ENCODE measurements around the gene IPMK. TPM values are rescaled to one million over a fixed set of nuclear protein-coding genes. Genes with fewer than 3 reads are reported as not detected.
A peak's percentile ranks its signal among the peaks of the same experiment; 100 is the strongest.

The IPMK gene
- polyA plus RNA-seq, 1 donor, result 21.5 TPM

GRCh38 chr10:58180666-58181065 lies 87.0 kb downstream of the IPMK start:
- WGBS (ENCODE audit: insufficient coverage, low lambda C conversion rate), result 90% methylated on average over 2 of the region's 6 CpGs
- Histone ChIP-seq H3K36me3 (ENCODE audit: control insufficient read depth, insufficient read depth, low read length) (no peaks in the 10 kb centered on the region), H3K27me3 (ENCODE audit: control insufficient read depth, insufficient read depth, low read length) (no peaks in the 10 kb centered on the region), H3K4me1 (ENCODE audit: control insufficient read depth, insufficient read depth, low read length) (no peaks in the 10 kb centered on the region), H3K9me3 (ENCODE audit: control insufficient read depth, low read depth, low read length) (no peaks in the 10 kb centered on the region), H3K4me3 (ENCODE audit: low read length) (no peak overlapping the region), H3K27ac (ENCODE audit: low read length) (no peak overlapping the region)
- peak; percentile 13 to 43 for DNase-seq

GRCh38 chr10:58179238-58179637 lies 88.5 kb downstream of the IPMK start:
- H3K9me3 ChIP-seq (ENCODE audit: control insufficient read depth, low read depth, low read length), result no peaks in the 10 kb centered on the region
- peak in 1 of 2 donors; percentile 14 for DNase-seq
- H3K27me3 ChIP-seq (ENCODE audit: control insufficient read depth, insufficient read depth, low read length), result no peaks in the 10 kb centered on the region
- no CpG with 5 or more reads among the region's 2 CpGs for WGBS (ENCODE audit: insufficient coverage, low lambda C conversion rate)
- H3K4me3 ChIP-seq (ENCODE audit: low read length), result no peak overlapping the region
- H3K36me3 ChIP-seq (ENCODE audit: control insufficient read depth, insufficient read depth, low read length), result no peaks in the 10 kb centered on the region
- no peak overlapping the region for H3K27ac ChIP-seq (ENCODE audit: low read length)
- no peaks in the 10 kb centered on the region for H3K4me1 ChIP-seq (ENCODE audit: control insufficient read depth, insufficient read depth, low read length)

GRCh38 chr10:58178811-58179210 lies 88.9 kb downstream of the IPMK start:
- H3K4me1 ChIP-seq (ENCODE audit: control insufficient read depth, insufficient read depth, low read length), result no peaks in the 10 kb centered on the region
- H3K27me3 ChIP-seq (ENCODE audit: control insufficient read depth, insufficient read depth, low read length), result no peaks in the 10 kb centered on the region
- no peaks in the 10 kb centered on the region for H3K36me3 ChIP-seq (ENCODE audit: control insufficient read depth, insufficient read depth, low read length)
- no peak overlapping the region for H3K4me3 ChIP-seq (ENCODE audit: low read length)
- DNase-seq, result no peak
- H3K9me3 ChIP-seq (ENCODE audit: control insufficient read depth, low read depth, low read length), result no peaks in the 10 kb centered on the region
- no CpG with 5 or more reads among the region's 1 CpG for WGBS (ENCODE audit: insufficient coverage, low lambda C conversion rate)
- no peak overlapping the region for H3K27ac ChIP-seq (ENCODE audit: low read length)

GRCh38 chr10:58177362-58177947 lies 90.2 kb downstream of the IPMK start:
- Histone ChIP-seq H3K27me3 (ENCODE audit: control insufficient read depth, insufficient read depth, low read length) (no peaks in the 10 kb centered on the region), H3K36me3 (ENCODE audit: control insufficient read depth, insufficient read depth, low read length) (no peaks in the 10 kb centered on the region), H3K4me1 (ENCODE audit: control insufficient read depth, insufficient read depth, low read length) (no peaks in the 10 kb centered on the region), H3K27ac (ENCODE audit: low read length) (no peak overlapping the region), H3K9me3 (ENCODE audit: control insufficient read depth, low read depth, low read length) (no peaks in the 10 kb centered on the region), H3K4me3 (ENCODE audit: low read length) (no peak overlapping the region)
- WGBS (ENCODE audit: insufficient coverage, low lambda C conversion rate), result 26% methylated on average over 3 of the region's 3 CpGs
- no peak for DNase-seq

- peak; percentile 38 to 64 for DNase-seq
- Histone ChIP-seq H3K27ac (ENCODE audit: low read length) (no peak overlapping the region), H3K4me3 (ENCODE audit: low read length) (no peak overlapping the region), H3K4me1 (ENCODE audit: control insufficient read depth, insufficient read depth, low read length) (no peaks in the 10 kb centered on the region), H3K27me3 (ENCODE audit: control insufficient read depth, insufficient read depth, low read length) (no peaks in the 10 kb centered on the region), H3K9me3 (ENCODE audit: control insufficient read depth, low read depth, low read length) (no peaks in the 10 kb centered on the region), H3K36me3 (ENCODE audit: control insufficient read depth, insufficient read depth, low read length) (no peaks in the 10 kb centered on the region)
- no CpG with 5 or more reads among the region's 2 CpGs for WGBS (ENCODE audit: insufficient coverage, low lambda C conversion rate)
Measured at GRCh38 chr10:58175990-58176900, 91.4 kb downstream of the IPMK start.

GRCh38 chr10:58174831-58175230 lies 92.9 kb downstream of the IPMK start:
- H3K36me3 ChIP-seq (ENCODE audit: control insufficient read depth, insufficient read depth, low read length), result no peaks in the 10 kb centered on the region
- WGBS (ENCODE audit: insufficient coverage, low lambda C conversion rate), result no CpG with 5 or more reads among the region's 5 CpGs
- peak in 1 of 2 donors; percentile 17 for DNase-seq
- no peak overlapping the region for H3K4me3 ChIP-seq (ENCODE audit: low read length)
- no peaks in the 10 kb centered on the region for H3K4me1 ChIP-seq (ENCODE audit: control insufficient read depth, insufficient read depth, low read length)
- peaks cover 2% of the 10 kb centered on the region for H3K27me3 ChIP-seq (ENCODE audit: control insufficient read depth, insufficient read depth, low read length)
- no peak overlapping the region for H3K27ac ChIP-seq (ENCODE audit: low read length)
- no peaks in the 10 kb centered on the region for H3K9me3 ChIP-seq (ENCODE audit: control insufficient read depth, low read depth, low read length)

GRCh38 chr10:58173391-58173790 lies 94.3 kb downstream of the IPMK start:
- no peak for DNase-seq
- no peaks in the 10 kb centered on the region for H3K9me3 ChIP-seq (ENCODE audit: control insufficient read depth, low read depth, low read length)
- WGBS (ENCODE audit: insufficient coverage, low lambda C conversion rate), result no CpG with 5 or more reads among the region's 2 CpGs
- H3K4me3 ChIP-seq (ENCODE audit: low read length), result no peak overlapping the region
- no peaks in the 10 kb centered on the region for H3K4me1 ChIP-seq (ENCODE audit: control insufficient read depth, insufficient read depth, low read length)
- no peaks in the 10 kb centered on the region for H3K36me3 ChIP-seq (ENCODE audit: control insufficient read depth, insufficient read depth, low read length)
- H3K27me3 ChIP-seq (ENCODE audit: control insufficient read depth, insufficient read depth, low read length), result peaks cover 3% of the 10 kb centered on the region
- no peak overlapping the region for H3K27ac ChIP-seq (ENCODE audit: low read length)

- Histone ChIP-seq H3K9me3 (ENCODE audit: control insufficient read depth, low read depth, low read length) (no peaks in the 10 kb centered on the region), H3K27ac (ENCODE audit: low read length) (no peak overlapping the region), H3K4me1 (ENCODE audit: control insufficient read depth, insufficient read depth, low read length) (no peaks in the 10 kb centered on the region), H3K4me3 (ENCODE audit: low read length) (no peak overlapping the region), H3K36me3 (ENCODE audit: control insufficient read depth, insufficient read depth, low read length) (no peaks in the 10 kb centered on the region), H3K27me3 (ENCODE audit: control insufficient read depth, insufficient read depth, low read length) (peaks cover 3% of the 10 kb centered on the region)
- no CpG with 5 or more reads among the region's 1 CpG for WGBS (ENCODE audit: insufficient coverage, low lambda C conversion rate)
- no peak for DNase-seq
Measured at GRCh38 chr10:58171146-58171545, 96.5 kb downstream of the IPMK start.

GRCh38 chr10:58164517-58164916 lies 103.2 kb downstream of the IPMK start:
- Histone ChIP-seq H3K9me3 (ENCODE audit: control insufficient read depth, low read depth, low read length) (no peaks in the 10 kb centered on the region), H3K4me1 (ENCODE audit: control insufficient read depth, insufficient read depth, low read length) (no peaks in the 10 kb centered on the region), H3K27me3 (ENCODE audit: control insufficient read depth, insufficient read depth, low read length) (peaks cover 4% of the 10 kb centered on the region), H3K27ac (ENCODE audit: low read length) (no peak overlapping the region), H3K4me3 (ENCODE audit: low read length) (no peak overlapping the region), H3K36me3 (ENCODE audit: control insufficient read depth, insufficient read depth, low read length) (no peaks in the 10 kb centered on the region)
- no peak for DNase-seq
- WGBS (ENCODE audit: insufficient coverage, low lambda C conversion rate), result no CpG with 5 or more reads among the region's 4 CpGs

- no CpG with 5 or more reads among the region's 4 CpGs for WGBS (ENCODE audit: insufficient coverage, low lambda C conversion rate)
- H3K4me3 ChIP-seq (ENCODE audit: low read length), result no peak overlapping the region
- DNase-seq, result no peak
- no peaks in the 10 kb centered on the region for H3K36me3 ChIP-seq (ENCODE audit: control insufficient read depth, insufficient read depth, low read length)
- H3K27me3 ChIP-seq (ENCODE audit: control insufficient read depth, insufficient read depth, low read length), result no peaks in the 10 kb centered on the region
- no peaks in the 10 kb centered on the region for H3K9me3 ChIP-seq (ENCODE audit: control insufficient read depth, low read depth, low read length)
- no peaks in the 10 kb centered on the region for H3K4me1 ChIP-seq (ENCODE audit: control insufficient read depth, insufficient read depth, low read length)
- H3K27ac ChIP-seq (ENCODE audit: low read length), result no peak overlapping the region
Measured at GRCh38 chr10:58158806-58159205, 108.9 kb downstream of the IPMK start.
